HG03064 (cell line): ENCODE results near the gene ZNF320.
A peak's percentile ranks its signal among the peaks of the same experiment; 100 is the strongest.
"Not testable (repeated sequence)": the region's sequence is repeated elsewhere in the genome, so short reads cannot be mapped to it uniquely, and the experiment has no call there.

Experiments used
- ATAC-seq: cut with Tn5 transposase; IDR thresholded peaks from one replicate; pipeline ENCODE4 v1.9.1; 2021; ENCODE audit warnings: low read depth; ENCODE audit not compliant: unreplicated experiment

ZNF320 gene

GRCh38 chr19:52897138-52897935, at the start of gene ZNF320:
Gene ZNF320 (minus strand): TSS chr19:52897635. CDS start chr19:52890255, 7,380 bp downstream.
- peak; percentile 95 for ATAC-seq

- ATAC-seq, result no peak
Measured at GRCh38 chr19:52946322-52947310, 49.2 kb upstream of the ZNF320 start.

- no peak for ATAC-seq
Measured at GRCh38 chr19:52945652-52946321, 48.4 kb upstream of the ZNF320 start.

DNA sequence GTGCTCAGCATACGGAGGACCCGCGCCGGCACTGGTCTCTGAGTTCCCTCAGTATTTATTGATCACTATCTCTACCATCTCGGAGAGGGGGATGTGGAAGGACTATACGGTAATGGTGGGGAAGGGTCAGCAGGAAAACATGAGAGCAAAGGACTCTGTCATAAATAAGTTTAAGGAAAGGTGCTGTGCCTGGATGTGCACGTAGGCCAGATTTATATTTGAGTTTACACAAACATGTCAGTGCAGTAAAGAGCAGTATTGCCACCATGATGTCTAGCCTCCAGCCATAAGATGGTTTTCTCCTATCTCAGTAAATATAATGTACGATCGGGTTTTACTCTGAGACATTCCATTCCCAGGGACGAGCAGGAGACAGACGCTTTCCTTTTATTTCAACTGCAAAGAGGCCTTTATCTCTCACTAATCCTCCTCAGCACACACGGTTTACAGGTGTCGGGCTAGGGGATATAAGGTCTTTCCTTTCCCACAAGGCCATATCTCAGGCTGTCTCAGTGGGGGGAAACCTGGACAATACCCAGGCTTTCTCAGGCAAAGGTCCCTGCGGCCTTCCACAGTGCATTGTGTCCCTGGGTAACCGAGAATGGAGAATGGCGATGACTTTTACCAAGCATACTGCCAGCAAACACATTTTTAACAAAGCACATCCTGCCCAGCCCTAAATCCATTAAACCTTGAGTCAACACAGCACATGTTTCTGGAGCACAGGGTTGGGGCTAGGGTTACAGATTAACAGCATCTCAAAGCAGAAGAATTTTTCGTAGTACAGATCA, 47.5 kb upstream of the ZNF320 start:
- not testable (repeated sequence) for ATAC-seq

DNA sequence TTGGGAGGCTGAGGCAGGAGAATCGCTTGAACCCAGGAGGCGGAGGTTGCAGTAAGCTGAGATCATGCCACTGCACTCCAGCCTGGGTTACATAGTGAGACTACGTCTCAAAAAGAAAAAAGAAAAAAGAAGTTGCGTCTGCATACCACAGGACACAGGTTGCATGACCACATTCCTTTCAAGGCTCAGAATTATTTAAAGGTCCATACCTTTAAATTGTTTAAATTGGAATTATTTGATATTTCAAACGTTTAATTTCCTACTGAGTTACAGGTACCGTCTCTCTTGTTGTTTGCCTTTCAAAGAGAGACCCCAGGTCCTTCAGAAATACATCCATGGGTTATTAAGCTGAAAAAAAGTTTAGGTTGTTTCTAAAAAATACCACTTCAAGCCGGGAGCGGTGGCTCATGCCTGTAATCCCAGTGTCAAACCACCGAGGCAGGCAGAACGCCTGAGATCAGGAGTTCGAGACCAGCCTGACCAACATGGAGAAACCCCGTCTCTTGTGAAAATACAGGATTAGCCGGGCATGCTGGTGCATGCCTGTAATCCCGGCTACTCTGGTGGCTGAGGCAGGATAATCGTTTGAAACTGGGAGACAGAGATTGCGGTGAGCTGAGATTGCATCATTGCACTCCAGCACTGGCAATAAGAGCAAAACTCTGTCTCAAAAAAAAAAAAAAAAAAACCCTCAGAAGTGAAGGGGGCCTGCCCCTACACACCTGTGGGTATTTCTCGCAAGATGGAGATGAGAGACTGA, 46.6 kb upstream of the ZNF320 start:
- ATAC-seq, result no peak

- ATAC-seq, result no peak
Measured at GRCh38 chr19:52943134-52943883, 45.9 kb upstream of the ZNF320 start.

GRCh38 chr19:52942386-52943133, 45.1 kb upstream of the ZNF320 start:
- ATAC-seq, result peak; percentile 76

DNA sequence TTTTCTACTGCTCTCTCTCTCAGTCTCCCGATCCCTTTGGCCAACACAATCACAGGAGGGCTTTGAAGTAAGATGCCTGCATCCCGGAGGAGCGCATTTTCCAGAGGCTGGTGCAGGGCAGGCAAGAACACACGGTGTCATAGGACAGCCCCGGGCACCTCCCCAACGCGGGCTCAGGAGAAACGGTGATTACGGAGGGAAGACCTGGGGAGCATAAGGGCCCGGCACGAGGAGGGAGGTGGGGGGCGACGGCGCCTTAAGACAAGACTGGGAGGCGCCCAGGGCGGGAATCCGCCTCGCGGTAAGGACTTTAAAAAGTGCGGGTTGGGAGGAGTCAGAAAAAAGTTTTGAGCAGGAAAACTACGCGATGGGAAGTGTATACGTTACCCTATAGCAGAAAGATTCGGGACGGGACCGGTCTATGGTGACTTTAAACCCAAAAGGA, 44.5 kb upstream of the ZNF320 start:
- ATAC-seq, result peak; percentile 24

DNA sequence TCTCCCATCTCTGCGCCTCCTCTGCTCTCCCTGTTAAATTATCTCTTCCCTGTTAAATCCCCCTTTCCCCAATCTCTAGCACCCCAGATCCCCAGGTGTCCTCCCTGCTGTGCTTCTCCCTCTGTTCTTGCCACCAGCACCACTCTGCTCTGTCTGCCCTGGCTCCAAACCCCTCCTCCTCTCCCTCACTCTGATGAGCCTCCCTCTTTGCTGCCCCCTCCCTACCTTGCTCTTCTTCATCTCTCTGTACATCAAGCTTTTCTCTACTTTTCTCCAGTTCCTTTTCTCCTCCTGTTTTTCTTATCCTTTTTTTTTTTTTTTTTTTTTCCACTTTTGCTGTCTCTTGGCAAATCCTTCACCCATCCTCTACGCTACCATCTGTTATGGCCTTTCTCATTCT, 44.1 kb upstream of the ZNF320 start:
- not testable (repeated sequence) for ATAC-seq

DNA sequence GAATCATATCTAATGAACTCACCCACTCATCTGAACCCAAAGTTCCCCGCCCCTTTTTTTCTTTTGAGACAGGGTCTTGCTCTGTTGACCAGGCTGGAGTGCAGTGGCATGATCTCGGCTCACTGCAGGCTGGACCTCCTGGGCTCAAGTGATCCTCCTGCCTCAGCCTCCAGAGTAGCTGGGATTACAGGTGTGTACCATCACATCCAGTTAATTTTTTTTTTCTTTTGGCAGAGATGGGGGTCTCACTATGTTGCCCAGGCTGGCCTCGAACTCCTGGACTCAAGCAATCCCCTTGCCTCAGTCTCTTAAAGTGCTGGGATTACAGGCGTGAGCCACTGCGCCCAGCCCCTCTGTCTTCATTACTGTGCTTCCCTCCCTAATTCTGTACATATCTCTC, 43.5 kb upstream of the ZNF320 start:
- ATAC-seq, result not testable (repeated sequence)

GRCh38 chr19:52938761-52939160, 41.3 kb upstream of the ZNF320 start:
- ATAC-seq, result no peak

GRCh38 chr19:52936954-52937325, 39.5 kb upstream of the ZNF320 start:
- no peak for ATAC-seq

DNA sequence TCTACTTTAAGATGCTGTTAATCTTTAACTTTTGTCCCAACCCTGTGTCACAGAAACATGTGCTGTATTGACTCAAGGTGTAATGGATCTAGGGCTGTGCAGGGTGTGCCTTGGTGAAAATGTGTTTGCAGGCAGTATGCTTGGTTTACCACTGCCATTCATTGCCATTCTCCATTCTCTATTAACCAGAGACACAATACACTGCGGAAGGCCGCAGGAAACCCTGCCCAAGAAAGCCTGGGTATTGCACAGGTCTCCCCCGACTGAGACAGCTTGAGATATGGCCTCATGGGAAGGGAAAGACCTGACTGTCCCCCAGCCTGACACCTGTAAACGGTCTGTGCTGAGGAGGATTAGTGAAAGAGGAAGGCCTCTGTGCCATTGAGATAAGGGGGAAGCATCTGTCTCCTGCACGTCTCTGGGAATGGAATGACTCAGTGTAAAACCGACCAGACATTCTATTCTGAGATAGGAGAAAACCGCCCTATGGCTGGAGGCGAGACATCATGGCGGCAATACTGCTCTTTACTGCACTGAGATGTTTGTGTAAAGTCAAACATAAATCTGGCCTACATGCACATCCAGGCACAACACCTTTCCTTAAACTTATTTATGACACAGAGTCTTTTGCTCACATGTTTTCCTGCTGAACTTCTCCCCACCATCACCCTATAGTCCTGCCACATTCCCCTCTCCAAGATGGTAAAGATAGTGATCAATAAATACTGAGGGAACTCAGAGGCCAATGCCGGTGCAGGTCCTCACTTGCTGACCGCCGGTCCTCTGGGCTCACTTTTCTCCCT, 38.9 kb upstream of the ZNF320 start:
- no peak for ATAC-seq

DNA sequence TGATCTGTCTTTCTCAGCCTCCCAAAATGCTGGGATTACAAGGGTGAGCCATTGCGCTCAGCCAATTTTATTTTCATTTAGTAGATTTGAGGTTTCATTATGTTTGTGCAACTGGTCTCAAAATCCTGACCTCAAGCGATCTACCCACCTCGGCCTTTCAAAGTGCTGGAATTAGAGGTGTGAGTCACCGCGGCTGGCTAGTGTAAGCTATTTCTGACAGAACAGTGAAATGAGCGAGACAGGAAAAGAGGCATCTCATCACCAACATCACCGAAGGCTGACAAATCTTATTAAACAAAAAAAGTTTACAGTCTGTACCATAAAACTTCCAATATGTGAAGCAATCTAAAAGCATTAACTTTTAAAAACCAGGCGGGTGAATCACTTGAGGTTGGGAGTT, 38.0 kb upstream of the ZNF320 start:
- ATAC-seq, result no peak

DNA sequence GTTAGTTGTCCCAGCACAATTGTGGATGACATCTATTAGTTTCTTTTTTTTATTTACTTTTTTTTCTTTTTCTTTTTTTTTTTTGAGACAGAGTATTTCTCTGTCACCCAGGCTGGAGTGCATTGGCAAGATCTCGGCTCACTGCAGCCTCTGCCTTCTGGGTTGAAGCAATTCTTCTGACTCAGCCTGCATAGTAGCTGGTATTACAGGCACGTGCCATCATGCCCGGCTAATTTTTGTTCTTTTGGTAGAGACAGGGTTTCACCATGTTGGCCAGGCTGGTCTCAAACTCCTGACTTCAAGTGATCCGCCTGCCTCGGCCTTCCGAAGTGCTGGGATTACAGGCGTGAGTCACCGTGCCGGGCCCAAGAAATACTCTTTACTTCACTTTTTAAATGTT, 27.2 kb upstream of the ZNF320 start:
- ATAC-seq, result not testable (repeated sequence)

DNA sequence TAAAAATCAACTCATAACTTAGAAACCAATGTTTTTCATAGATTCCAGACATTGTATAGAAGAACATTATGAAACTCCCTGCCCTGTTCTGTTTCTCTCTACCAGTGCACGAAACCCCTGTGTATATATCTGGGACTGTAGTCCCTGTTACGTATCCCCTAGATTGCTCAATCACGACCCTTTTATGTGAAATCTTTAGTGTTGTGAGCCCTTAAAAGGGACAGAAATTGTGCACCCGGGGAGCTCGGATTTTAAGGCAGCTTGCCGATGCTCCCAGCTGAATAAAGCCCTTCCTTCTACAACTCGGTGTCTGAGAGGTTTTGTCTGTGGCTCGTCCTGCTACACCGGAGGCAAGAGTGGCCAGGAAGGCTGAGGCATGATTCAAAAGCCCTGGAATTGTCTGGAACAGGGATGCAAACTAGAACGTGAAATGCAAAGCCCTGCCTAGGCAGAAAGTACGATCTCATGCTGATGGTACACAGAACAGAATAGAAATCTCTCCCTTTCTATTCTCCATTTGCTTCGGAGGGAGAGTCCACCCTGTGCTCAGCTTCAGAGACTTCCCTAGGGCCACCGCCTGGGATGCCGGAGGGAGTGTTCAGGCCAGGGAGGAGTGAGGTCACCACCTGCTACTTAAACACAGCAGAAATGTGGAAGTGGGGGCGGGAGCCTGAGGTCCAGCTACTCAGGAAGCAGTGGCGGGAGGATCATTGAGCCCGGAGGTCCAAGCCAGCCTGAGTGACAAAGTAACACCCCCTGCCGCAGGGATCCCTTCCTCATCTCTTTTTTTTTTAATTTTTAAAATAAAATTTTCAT, 26.6 kb upstream of the ZNF320 start:
- ATAC-seq, result no peak
